Muscle of leg (tissue), 16 donors: Measurements from ENCODE around the gene DTD2. TPM values are rescaled to one million over a fixed set of nuclear protein-coding genes. Genes with fewer than 3 reads are reported as not detected.

ENCODE experiments used
- DNase-seq: peaks from one replicate; pipeline ENCODE4 v3.0.0; 2013
- H3K27ac ChIP-seq: one replicate; pipeline ENCODE4 v1.5.1; 2013; ENCODE audit warnings: mild to moderate bottlenecking, low read length, control low read depth
- H3K27me3 ChIP-seq: one replicate; pipeline ENCODE4 v1.6.1; 2013; ENCODE audit warnings: low read length; ENCODE audit not compliant: control insufficient read depth, insufficient read depth
- H3K36me3 ChIP-seq: one replicate; pipeline ENCODE4 v1.6.1; 2013; ENCODE audit warnings: low read length; ENCODE audit not compliant: control insufficient read depth, insufficient read depth
- H3K4me1 ChIP-seq: one replicate; pipeline ENCODE4 v1.6.1; 2013; ENCODE audit warnings: low read length; ENCODE audit not compliant: control insufficient read depth, insufficient read depth
- H3K4me3 ChIP-seq: one replicate; pipeline ENCODE4 v1.5.1; 2013; ENCODE audit warnings: low read length, control low read depth
- H3K9me3 ChIP-seq: replicated peaks from 2 replicates; pipeline ENCODE4 v1.6.1; 2013; ENCODE audit warnings: low read depth, low read length; ENCODE audit not compliant: control insufficient read depth
- WGBS: methylation state at CpG from one replicate; pipeline ENCODE4 v1.1.5; 2013; ENCODE audit warnings: missing lambda C conversion rate; ENCODE audit not compliant: insufficient coverage; 5-methylcytosine and 5-hydroxymethylcytosine counted together
- long read RNA-seq, 11 donors: transcript quantifications; one replicate each; lab custom pipeline, GENCODE V29; 2026
- polyA plus RNA-seq, 8 donors: library from polyadenylated mRNA; unstranded; fragments of 120-200 nt; gene quantifications; one replicate each; pipeline versions ENCODE4 v1.2.1 to v1.2.3, GENCODE V29; 2013; ENCODE audit warnings: inconsistent platforms in 1 of 8, low replicate concordance in 1 of 8; ENCODE audit not compliant: insufficient read length in 8 of 8, insufficient read depth in 1 of 8
- total RNA-seq: library from RNA; stranded (reverse); fragments of 120-200 nt; gene quantifications from one replicate; pipeline ENCODE4 v1.2.4, GENCODE V29; 2013

Gene DTD2
- 12.7 TPM for total RNA-seq
- 10 to 100 TPM in 7 of 8 donors, 1 to 10 TPM in 1; 8.3 to 16.1 (median 12.5) TPM for polyA plus RNA-seq
- long read RNA-seq, donor 1, partial matches to known transcripts = 0 of 2 reads
- long read RNA-seq, donor 1, other reads (novel, unspliced or antisense) = 0 of 2 reads
- long read RNA-seq, donor 2 = 0 reads
- long read RNA-seq, donor 3, partial matches to known transcripts = 0 of 2 reads
- long read RNA-seq, donor 3, other reads (novel, unspliced or antisense) = 0 of 2 reads
- long read RNA-seq, donor 4, partial matches to known transcripts = 0 of 3 reads
- long read RNA-seq, donor 4, other reads (novel, unspliced or antisense) = 0 of 3 reads
- long read RNA-seq, donor 5, partial matches to known transcripts = 0 of 4 reads
- long read RNA-seq, donor 5, other reads (novel, unspliced or antisense) = 0 of 4 reads
- long read RNA-seq, donor 6, partial matches to known transcripts = 0 of 6 reads
- long read RNA-seq, donor 6, other reads (novel, unspliced or antisense) = 0 of 6 reads
- long read RNA-seq, donor 7, partial matches to known transcripts = 0 of 3 reads
- long read RNA-seq, donor 7, other reads (novel, unspliced or antisense) = 0 of 3 reads
- long read RNA-seq, donor 8 = 0 reads
- long read RNA-seq, donor 9, partial matches to known transcripts = 0 of 1 reads
- long read RNA-seq, donor 9, other reads (novel, unspliced or antisense) = 0 of 1 reads
- long read RNA-seq, donor 10, transcript DTD2-203 (3 exons, 823 nt) = major isoform, 5 of 5 reads
- long read RNA-seq, donor 10, partial matches to known transcripts = 0 of 5 reads
- long read RNA-seq, donor 10, other reads (novel, unspliced or antisense) = 0 of 5 reads
- long read RNA-seq, donor 11, partial matches to known transcripts = 0 of 1 reads
- long read RNA-seq, donor 11, other reads (novel, unspliced or antisense) = 0 of 1 reads

GRCh38 chr14:31456841-31457664 is at the start of gene DTD2:
DTD2 (minus strand) TSS chr14:31457506; CDS start chr14:31457393, 113 bp downstream.
- Histone ChIP-seq H3K27ac (peak within 1 kb of the TSS; percentile 94), H3K9me3 (no peaks in the 10 kb centered on the region), H3K4me3 (peak within 1 kb of the TSS; percentile 64), H3K36me3 (peaks cover 5% of the 10 kb centered on the region), H3K4me1 (peaks cover 3% of the 10 kb centered on the region), H3K27me3 (no peaks in the 10 kb centered on the region)
- under 1% methylated on average over 54 of the region's 70 CpGs for WGBS
- DNase-seq = peak; percentile 99

GRCh38 chr14:31505411-31505810 is 48.1 kb upstream of the DTD2 start:
- Histone ChIP-seq H3K36me3 (no peaks in the 10 kb centered on the region), H3K27me3 (no peaks in the 10 kb centered on the region), H3K4me3 (no peak overlapping the region), H3K9me3 (no peaks in the 10 kb centered on the region), H3K4me1 (peaks cover 2% of the 10 kb centered on the region), H3K27ac (no peak overlapping the region)
- peak; percentile 63 for DNase-seq
- WGBS = no CpG with 5 or more reads among the region's 1 CpG

GRCh38 chr14:31501870-31502269 is 44.6 kb upstream of the DTD2 start:
- Histone ChIP-seq H3K27ac (no peak overlapping the region), H3K27me3 (no peaks in the 10 kb centered on the region), H3K36me3 (no peaks in the 10 kb centered on the region), H3K4me3 (no peak overlapping the region), H3K4me1 (peaks cover 2% of the 10 kb centered on the region), H3K9me3 (no peaks in the 10 kb centered on the region)
- DNase-seq = no peak
- WGBS = 60% methylated on average over 1 of the region's 2 CpGs

- Histone ChIP-seq H3K9me3 (no peaks in the 10 kb centered on the region), H3K27ac (no peak overlapping the region), H3K4me1 (no peaks in the 10 kb centered on the region), H3K4me3 (no peak overlapping the region), H3K36me3 (no peaks in the 10 kb centered on the region), H3K27me3 (no peaks in the 10 kb centered on the region)
- WGBS = 93% methylated on average over 4 of the region's 8 CpGs
- no peak for DNase-seq
These were observed 35.6 kb upstream of the DTD2 start for GRCh38 chr14:31492759-31493498.

- Histone ChIP-seq H3K9me3 (no peaks in the 10 kb centered on the region), H3K27me3 (no peaks in the 10 kb centered on the region), H3K4me1 (no peaks in the 10 kb centered on the region), H3K36me3 (no peaks in the 10 kb centered on the region), H3K27ac (no peak overlapping the region), H3K4me3 (no peak overlapping the region)
- peak; percentile 39 for DNase-seq
These were observed 32.4 kb upstream of the DTD2 start for GRCh38 chr14:31489691-31490090.

- H3K4me1 ChIP-seq = no peaks in the 10 kb centered on the region
- WGBS = 57% methylated on average over 1 of the region's 1 CpG
- no peaks in the 10 kb centered on the region for H3K27me3 ChIP-seq
- H3K36me3 ChIP-seq = no peaks in the 10 kb centered on the region
- DNase-seq = peak; percentile 21
- H3K9me3 ChIP-seq = no peaks in the 10 kb centered on the region
- H3K4me3 ChIP-seq = no peak within 1 kb of the TSS
- H3K27ac ChIP-seq = no peak within 1 kb of the TSS
These were observed 30.6 kb upstream of the DTD2 start, which contains the start of gene GPR33 for GRCh38 chr14:31487886-31488285. GPR33 (minus strand) TSS chr14:31488039; CDS start chr14:31483965, 4,074 bp downstream.

GRCh38 chr14:31486764-31487163 is 29.5 kb upstream of the DTD2 start:
- Histone ChIP-seq H3K4me3 (no peak overlapping the region), H3K27me3 (no peaks in the 10 kb centered on the region), H3K9me3 (no peaks in the 10 kb centered on the region), H3K27ac (no peak overlapping the region), H3K36me3 (no peaks in the 10 kb centered on the region), H3K4me1 (no peaks in the 10 kb centered on the region)
- DNase-seq = no peak
- no CpG with 5 or more reads among the region's 2 CpGs for WGBS

GRCh38 chr14:31484754-31485153 is 27.4 kb upstream of the DTD2 start:
- Histone ChIP-seq H3K36me3 (no peaks in the 10 kb centered on the region), H3K9me3 (no peaks in the 10 kb centered on the region), H3K27ac (no peak overlapping the region), H3K4me1 (no peaks in the 10 kb centered on the region), H3K4me3 (no peak overlapping the region), H3K27me3 (no peaks in the 10 kb centered on the region)
- 63% methylated on average over 1 of the region's 3 CpGs for WGBS
- DNase-seq = no peak

- Histone ChIP-seq H3K27ac (no peak overlapping the region), H3K4me3 (no peak overlapping the region), H3K36me3 (no peaks in the 10 kb centered on the region), H3K27me3 (no peaks in the 10 kb centered on the region), H3K4me1 (no peaks in the 10 kb centered on the region), H3K9me3 (no peaks in the 10 kb centered on the region)
- no peak for DNase-seq
- 100% methylated on average over 1 of the region's 4 CpGs for WGBS
These were observed 22.9 kb upstream of the DTD2 start for GRCh38 chr14:31480156-31480555.
